ENCODE measurements around the gene DEDD. TPM values are rescaled to one million over a fixed set of nuclear protein-coding genes. Genes with fewer than 3 reads are reported as not detected.
A peak's percentile ranks its signal among the peaks of the same experiment; 100 is the strongest.

DEDD gene
- total RNA-seq, 1 experiment from 2014 or later, result 37.8 TPM

GRCh38 chr1:161163793-161164192, 31.3 kb upstream of the DEDD start:
- no peak for DNase-seq (ENCODE audit: low spot score)

GRCh38 chr1:161162806-161163205, 30.3 kb upstream of the DEDD start:
- DNase-seq (ENCODE audit: low spot score), result no peak

- no peak for DNase-seq (ENCODE audit: low spot score)
Measured at GRCh38 chr1:161162052-161162451, 29.6 kb upstream of the DEDD start.

- DNase-seq (ENCODE audit: low spot score), result no peak
Measured at GRCh38 chr1:161161652-161162051, 29.2 kb upstream of the DEDD start.

GRCh38 chr1:161160671-161161145, 28.2 kb upstream of the DEDD start:
- no peak for DNase-seq (ENCODE audit: low spot score)

GRCh38 chr1:161159913-161160243, 27.4 kb upstream of the DEDD start:
- peak; percentile 18 for DNase-seq (ENCODE audit: low spot score)

GRCh38 chr1:161159087-161159912, 26.8 kb upstream of the DEDD start, which contains the start of gene USP21:
TSS of gene USP21 (plus strand) at chr1:161159500. CDS start at chr1:161160641, 1,141 bp downstream.
- DNase-seq (ENCODE audit: low spot score), result peak; percentile 81

- no peak for DNase-seq (ENCODE audit: low spot score)
Measured at GRCh38 chr1:161158316-161159010, 26.0 kb upstream of the DEDD start.

GRCh38 chr1:161157867-161158266, 25.4 kb upstream of the DEDD start:
- no peak for DNase-seq (ENCODE audit: low spot score)

GRCh38 chr1:161153682-161154337, 21.3 kb upstream of the DEDD start, which contains the start of gene UFC1:
TSS of gene UFC1 (plus strand) at chr1:161153978. CDS start at chr1:161153998, 20 bp downstream.
- DNase-seq (ENCODE audit: low spot score), result peak; percentile 89

GRCh38 chr1:161153176-161153575, 20.7 kb upstream of the DEDD start:
- no peak for DNase-seq (ENCODE audit: low spot score)

- DNase-seq (ENCODE audit: low spot score), result no peak
Measured at GRCh38 chr1:161145832-161146231, 13.4 kb upstream of the DEDD start.

- DNase-seq (ENCODE audit: low spot score), result no peak
Measured at GRCh38 chr1:161140755-161141400, 8.4 kb upstream of the DEDD start.

GRCh38 chr1:161139766-161140165, 7.3 kb upstream of the DEDD start:
- peak; percentile 50 for DNase-seq (ENCODE audit: low spot score)

GRCh38 chr1:161138431-161138830, 6.0 kb upstream of the DEDD start:
- no peak for DNase-seq (ENCODE audit: low spot score)

- DNase-seq (ENCODE audit: low spot score), result no peak
Measured at GRCh38 chr1:161137881-161138280, 5.4 kb upstream of the DEDD start.

- DNase-seq (ENCODE audit: low spot score), result no peak
Measured at GRCh38 chr1:161133220-161133740, 813 bp upstream of the DEDD start.

- DNase-seq (ENCODE audit: low spot score), result peak; percentile 52
Measured at GRCh38 chr1:161131523-161132409, 701 bp downstream of the DEDD start.

- no peak for DNase-seq (ENCODE audit: low spot score)
Measured at GRCh38 chr1:161130266-161130665, 2.2 kb downstream of the DEDD start.

- no peak for DNase-seq (ENCODE audit: low spot score)
Measured at GRCh38 chr1:161128591-161129420, 3.7 kb downstream of the DEDD start.

Data from A172 (cell line).